ENCODE measurements around the gene CYP4B1.

Gene CYP4B1

DNA sequence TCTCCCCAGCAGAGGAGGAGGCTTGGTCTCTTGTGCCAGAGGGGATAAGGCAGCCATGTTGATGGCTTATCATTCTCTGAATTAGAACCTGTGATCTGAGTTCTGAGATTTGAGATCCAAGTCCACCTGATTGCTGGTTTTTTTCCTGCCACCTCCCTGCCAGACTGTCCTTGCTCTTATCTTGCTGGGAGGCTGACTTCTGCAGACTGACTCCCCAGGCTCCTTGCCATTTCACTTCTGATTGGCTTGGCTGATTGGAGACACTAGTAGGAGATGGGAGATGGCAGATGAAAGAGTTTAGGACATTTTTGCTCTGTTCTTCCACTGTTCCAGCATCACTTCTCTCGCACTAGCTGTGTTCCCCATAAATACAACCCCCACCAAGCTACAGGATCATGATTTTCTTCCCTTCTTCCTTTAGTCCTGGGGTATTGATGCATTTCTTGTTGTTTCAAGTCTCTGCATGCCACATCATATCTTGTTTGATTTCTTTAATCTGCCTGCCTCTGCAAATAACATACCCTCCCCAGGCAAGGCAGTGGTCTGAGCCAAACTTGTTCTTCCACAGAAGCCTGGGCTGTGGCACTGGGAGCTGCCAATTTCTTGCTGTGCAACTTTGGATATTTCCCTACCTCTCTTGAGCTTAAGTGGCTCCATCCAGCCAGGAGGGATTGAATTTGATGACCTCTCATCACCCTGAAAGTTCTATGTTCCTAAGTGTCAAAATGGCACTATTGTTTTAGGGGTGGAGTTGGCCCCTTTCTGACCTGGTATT is 963 bp upstream of the CYP4B1 start:
- no peak for DNase-seq (ENCODE audit: low spot score)

DNA sequence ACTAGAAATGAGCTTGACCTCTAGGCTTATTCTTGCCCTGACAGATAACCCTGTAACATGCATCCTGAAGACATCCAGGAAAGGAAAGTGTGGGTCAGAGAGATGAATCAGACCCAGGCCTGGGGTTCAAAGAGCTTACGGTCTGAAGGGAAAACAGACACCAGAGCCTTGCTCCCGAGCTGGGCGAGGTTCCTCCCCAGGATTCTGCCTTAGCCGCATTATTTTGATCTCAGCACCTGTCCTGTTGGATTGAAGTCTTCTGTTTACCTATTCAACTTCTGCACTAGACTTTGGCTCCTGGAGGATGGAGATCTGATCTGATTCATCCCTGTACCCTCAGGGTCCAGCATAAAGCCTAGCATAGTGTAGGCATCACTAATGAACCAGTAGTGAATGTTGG is 1.9 kb downstream of the CYP4B1 start:
- no peak for DNase-seq (ENCODE audit: low spot score)

DNA sequence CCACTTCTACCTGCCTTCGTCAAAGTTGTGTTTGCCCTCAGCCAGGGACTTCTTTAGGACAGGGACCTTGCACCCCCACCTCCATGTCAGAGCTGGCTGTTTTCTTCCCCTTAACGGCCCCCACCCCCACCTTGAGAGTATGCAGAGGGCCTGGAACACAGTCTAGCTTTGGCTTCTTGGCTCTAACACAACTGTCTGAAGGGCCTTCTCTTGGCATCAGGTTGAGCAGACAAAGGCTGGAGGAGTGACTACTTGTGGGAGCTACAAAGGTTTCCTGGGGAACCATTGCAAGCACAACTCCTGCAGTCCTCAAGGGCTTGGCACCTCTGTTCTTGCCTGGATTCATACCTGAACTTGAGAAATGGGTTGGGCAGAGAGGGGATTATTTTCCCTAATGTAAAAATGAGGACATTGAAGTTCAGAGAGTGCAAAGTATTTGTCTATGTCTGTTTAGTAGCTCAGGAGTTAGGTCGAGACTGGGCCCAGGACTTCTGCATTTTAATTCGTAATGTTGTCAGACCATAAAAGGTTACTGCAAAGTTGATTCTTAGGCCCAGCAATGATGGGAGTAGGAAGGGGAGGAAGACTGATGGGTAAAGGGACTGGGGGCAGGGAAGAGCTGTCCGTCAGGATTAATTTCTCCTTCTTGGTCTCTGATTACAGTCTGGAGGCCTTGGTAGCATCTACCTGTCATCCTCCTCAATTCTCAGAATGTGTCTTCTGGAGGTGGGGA is 2.6 kb downstream of the CYP4B1 start:
- no peak for DNase-seq (ENCODE audit: low spot score)

DNA sequence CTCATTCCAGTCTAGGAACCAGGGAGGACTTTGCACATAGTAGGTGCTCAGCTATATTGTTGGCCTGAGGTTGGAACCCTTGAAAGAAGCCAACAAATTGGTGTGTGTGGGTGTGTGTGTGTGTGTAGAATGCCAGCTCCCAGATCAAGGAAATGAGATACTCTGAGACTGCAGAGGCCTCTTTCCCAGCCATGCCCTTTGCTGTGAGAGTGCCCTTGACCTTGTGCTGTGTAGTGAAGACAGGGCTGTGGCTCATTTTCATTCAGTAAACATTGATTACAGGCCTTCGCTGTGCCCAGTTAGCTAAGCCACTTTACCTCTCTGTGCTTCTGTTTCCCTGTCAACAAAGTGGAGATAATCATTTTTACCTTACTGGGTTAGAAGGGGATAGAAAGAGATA is 3.2 kb downstream of the CYP4B1 start:
- no peak for DNase-seq (ENCODE audit: low spot score)

DNA sequence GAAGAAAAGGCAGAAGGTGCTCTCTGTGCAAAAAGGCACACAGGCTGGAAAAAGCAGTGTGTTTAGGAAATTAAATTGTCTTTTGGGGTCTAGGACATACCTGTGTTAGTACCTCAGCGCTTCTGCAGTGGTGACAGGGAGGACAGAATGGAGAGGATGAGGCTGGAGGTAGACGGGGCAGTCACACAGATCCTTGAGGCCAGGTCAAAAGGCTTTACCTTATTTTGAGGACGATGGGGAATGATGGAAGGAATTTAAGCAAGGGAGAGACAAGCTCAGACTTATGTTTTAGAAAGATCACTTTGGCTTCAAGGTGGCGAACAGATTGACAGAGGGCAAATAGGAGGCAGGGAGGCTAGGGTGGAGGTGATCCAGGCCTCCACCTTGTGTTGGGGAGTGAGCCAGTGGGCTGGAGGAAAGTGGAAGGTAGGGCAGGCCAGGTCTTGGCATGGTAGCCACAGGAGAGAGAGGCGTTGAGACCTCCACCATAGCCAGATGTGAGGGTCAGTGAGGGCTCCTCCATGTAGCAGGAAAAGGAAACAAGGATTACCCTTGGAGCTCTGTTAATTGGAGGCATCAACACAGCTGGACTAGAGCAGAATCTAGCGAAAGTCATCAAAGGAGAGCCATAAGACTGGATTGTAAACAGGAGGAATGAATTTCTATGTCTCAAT is 4.2 kb downstream of the CYP4B1 start:
- DNase-seq (ENCODE audit: low spot score) = no peak

DNA sequence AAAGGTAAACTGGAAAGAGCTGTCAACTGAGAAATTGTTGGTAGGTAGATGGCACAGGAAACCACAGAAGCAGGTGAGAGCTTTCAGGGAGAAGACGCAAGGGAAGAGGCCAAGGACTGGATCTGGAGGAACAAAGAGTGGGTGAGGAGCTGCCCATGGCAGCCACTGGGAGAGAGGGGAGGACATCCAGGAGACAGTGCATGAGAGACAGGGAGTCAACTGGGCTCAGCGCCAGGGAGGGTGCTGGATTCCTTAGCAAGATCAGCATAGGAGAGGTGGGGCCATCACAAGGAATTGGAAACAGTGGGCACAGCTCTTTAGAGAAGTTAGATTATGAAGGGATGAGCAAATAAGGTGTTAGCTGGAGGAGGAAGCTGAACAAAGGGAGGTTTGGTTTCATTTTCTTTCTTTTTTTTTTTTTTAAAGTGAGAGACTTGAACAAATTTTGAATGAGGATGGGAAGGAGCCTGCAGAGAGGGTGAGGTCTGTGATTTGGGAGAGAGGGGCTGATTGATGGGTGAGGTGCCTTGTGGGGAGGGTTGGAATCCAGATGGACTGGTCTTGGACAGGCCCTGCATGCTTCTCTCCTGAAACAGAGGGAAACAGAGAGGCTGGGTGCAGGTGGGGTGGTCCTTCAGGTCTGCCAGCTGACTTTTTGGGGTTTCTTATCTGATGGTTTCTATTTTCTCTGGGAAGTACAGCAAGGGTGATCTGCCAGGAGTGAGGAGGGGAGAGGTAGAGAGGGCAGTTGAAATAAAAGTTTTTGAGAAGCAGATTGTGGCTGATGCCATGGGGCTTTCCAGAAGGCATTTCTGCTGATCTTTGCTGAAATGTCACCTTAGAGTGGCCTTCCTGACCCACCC is 5.4 kb downstream of the CYP4B1 start:
- no peak for DNase-seq (ENCODE audit: low spot score)

DNA sequence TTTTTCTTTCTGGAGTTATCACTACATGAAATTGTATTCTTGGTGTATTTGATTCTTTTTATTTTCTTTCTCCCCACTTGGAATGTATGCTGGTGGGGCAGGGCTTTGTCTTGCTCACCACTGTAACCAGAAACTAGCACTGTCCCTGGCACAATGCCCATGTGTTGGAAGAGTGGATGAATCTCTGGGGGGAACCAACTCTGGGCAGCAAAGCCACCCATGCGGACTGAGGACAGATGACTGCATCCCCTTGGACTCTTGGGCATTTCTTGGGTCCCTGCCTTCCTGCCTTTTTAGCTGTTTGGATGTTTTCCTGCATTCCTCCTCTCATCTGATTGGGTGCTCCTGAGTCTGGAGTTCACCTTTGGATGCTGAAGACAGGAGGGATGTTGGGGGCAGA is 6.1 kb downstream of the CYP4B1 start:
- no peak for DNase-seq (ENCODE audit: low spot score)

DNA sequence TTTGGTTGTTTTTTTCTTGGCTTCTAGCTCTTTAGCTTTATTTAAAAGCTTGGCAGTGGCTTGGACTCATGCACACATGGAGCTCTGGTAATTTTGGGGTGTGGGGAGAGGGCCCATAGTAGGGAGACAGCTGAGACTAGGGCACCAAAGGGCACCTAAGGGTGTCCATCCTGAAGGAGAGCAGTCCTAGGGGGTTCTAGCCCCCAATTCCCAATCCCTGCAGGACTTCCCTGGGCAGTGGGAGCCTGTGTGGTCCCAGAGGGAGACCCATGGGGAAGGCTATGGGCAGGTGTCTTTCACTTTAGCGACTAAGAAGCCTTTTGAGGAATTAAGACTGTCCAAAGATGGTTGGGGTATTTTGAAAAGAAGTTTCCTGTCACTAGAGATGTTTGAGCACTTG is 6.9 kb downstream of the CYP4B1 start:
- no peak for DNase-seq (ENCODE audit: low spot score)

DNA sequence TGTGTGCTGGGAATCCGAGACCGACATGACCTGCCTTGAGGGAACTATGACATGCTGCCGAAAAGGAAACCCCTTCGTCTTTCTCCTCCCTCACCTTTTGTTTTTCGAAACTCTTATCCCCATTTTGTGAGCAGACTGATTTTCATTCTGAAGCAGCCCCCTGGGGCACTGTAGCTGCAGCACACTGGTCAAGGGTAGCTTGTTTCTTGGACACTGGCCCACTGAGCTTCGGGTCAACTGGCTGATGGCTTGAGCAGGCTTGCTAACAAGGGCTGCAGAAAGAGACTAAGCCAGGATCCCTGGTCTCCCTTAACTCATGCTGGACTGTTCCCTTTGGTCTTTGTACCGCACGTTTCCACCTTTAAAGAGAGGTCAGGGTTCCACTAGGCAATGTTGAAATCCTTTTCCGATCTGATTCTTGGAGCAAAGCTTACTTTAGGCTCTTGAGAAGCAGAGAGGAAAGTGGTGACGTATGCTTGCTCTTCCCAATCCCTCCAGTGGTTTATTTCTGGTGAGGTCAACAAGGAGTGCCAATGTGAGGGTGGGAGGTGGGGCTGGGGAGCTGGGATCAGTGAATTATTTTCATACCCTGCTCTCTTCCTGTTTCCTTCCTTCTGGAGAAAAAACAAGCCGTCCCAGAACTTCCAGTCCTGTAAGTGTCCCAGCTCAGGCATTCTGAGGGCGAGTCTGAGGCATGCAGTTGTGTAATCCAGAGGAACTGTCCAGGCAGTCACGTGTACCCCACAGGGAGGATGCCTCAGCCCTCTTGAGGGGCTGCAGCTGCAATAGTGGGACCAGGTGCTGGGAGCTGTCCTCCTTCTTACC is 7.6 kb downstream of the CYP4B1 start:
- no peak for DNase-seq (ENCODE audit: low spot score)

DNA sequence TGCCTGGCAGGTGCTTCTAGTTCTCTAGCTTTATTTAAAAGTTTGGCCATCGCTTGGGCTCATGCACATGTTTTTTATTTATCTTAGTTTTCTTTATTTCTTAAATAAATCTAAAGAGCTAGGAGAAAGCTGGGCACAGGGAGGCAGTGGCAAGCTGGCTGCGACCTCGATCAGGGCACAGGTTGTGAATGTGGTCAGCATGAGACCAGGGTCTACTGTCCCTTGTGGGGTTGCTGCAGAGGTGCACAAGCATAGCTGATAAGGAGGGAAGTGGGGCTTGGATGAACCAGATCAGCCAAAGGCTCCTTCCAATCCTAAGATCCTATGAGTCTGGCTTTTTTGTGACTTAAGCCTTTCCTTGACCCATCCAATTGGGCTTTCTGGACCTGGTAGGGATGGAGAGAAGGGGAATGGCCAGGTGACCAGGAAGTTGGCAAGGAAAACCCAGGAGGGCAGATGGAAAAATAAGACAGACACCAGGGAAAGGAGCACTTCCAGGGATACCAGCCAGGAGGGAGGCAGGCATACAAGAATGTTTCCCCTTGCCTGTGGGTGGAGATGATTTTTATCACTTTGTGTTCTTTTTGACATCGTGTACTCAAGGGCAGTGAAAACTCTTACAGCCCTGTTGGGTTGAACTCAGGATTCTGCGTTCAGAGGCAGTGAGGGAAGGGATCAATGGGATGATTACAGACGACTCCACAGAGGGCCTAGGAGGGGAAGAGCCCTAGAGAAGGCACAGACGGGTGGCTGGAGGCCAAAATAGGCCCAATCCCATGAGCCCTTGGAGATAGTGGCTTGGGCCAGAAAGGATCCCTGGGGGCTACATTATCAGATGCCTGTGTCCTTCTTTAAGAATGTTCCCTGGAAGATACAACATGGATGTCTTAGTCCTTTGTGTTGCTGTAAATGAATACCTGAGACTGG is 8.5 kb downstream of the CYP4B1 start:
- DNase-seq (ENCODE audit: low spot score) = no peak

DNA sequence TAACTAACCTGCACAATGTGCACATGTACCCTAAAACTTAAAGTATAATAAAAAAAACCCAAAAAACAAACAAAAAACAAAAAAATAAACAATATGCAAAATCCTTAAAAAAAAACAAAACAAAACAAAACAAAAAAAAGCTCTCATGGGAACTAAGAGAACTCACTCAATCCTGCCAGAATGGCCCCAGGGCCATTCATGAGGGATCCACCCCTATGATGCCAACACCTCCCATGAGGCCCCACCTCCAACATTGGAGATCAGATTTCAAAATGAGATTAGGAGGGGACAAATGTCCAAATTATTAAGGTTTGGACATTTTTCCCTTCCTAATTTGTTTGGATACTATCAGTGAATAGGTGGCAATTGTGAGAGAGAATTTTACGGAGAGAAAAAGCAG is 10.2 kb downstream of the CYP4B1 start:
- DNase-seq (ENCODE audit: low spot score) = no peak

DNA sequence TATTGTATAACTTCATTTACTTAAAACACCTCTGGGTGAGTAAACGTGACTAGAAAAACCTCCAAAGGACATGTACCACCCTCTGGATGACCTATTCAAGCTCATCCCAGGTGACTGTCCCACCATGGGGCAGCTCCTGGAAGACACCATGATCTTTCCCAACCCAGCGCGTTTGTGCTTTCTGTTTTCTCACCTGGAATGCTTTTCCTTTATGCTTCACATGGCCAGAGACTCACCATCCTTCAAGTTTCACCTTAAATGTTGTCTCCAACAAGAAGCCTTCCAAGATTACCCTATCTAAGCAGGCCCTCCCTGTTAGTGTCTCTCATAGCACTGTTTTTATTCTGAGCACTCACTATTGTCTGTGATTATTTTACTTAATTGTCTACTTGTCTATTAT is 11.1 kb downstream of the CYP4B1 start:
- no peak for DNase-seq (ENCODE audit: low spot score)

DNA sequence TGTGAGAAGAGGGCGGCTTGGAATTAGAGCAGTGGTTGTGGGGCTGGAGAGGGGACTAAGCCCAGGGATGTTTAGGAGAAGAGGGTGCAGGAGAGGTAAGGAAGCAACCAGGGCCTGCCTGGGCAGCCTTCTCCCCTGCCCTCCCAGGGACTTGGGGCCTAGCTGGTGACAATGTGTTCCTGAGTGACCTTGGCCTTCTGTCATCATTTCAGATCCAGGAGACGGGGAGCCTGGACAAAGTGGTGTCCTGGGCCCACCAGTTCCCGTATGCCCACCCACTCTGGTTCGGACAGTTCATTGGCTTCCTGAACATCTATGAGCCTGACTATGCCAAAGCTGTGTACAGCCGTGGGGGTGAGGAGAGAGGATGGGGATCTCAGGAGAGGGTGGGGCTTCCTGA is 11.8 kb downstream of the CYP4B1 start:
- no peak for DNase-seq (ENCODE audit: low spot score)

DNA sequence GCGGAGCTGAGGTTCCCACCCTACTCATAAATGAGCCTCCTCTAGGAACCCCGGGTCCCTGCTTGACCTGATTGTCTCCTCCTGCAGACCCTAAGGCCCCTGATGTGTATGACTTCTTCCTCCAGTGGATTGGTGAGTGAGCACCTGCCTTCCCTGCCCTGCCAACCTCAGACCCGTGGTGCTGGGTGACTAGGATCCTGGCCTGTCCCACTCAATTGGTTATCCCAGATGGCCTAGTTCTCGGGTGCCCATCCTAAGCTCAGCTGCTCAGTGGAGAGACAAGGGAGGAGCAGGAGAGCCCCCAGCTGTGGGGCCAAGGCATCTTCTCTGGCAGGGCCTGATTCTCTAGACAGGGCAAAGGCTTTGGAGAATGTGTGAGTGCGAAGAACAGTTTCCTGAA is 12.2 kb downstream of the CYP4B1 start:
- no peak for DNase-seq (ENCODE audit: low spot score)

DNA sequence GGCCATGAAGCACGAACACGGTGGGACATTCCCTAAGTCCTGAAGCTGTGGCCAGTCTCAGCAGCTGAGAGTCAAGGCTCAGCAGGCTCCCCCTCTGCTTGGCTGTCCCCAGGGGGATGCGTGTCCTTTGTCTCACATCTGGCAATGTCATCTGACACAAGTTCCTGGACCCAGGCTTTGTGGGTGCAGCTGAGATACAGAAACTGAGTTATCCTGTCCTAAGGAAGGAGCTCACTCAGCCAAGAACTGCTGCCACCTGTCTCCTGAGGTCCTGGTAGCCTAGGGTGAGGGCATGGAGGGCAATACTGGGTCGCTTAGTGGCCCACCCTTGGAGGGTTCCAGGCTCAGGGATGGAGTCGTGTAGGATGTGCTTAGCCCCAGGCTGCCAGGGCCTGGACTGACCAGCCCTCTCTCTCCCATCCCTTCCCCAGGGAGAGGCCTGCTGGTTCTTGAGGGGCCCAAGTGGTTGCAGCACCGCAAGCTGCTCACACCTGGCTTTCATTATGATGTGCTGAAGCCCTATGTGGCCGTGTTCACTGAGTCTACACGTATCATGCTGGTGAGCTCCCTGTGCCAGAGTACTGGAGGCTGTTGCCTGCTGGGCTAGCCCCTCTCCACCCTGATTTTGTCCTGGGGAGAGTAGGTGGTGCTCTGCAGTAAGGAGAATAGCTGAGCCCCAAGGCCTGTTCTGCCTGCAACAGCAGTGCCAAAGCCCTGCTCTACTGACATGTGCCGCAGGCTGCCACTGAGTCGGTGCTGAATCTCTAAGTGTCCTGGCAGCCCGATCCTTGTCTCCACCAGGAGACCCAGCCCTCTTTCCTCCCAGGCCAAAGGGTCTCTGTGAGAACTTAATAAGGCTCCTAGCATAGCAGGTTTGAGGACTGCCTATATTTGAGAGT is 13.5 kb downstream of the CYP4B1 start:
- DNase-seq (ENCODE audit: low spot score) = no peak

DNA sequence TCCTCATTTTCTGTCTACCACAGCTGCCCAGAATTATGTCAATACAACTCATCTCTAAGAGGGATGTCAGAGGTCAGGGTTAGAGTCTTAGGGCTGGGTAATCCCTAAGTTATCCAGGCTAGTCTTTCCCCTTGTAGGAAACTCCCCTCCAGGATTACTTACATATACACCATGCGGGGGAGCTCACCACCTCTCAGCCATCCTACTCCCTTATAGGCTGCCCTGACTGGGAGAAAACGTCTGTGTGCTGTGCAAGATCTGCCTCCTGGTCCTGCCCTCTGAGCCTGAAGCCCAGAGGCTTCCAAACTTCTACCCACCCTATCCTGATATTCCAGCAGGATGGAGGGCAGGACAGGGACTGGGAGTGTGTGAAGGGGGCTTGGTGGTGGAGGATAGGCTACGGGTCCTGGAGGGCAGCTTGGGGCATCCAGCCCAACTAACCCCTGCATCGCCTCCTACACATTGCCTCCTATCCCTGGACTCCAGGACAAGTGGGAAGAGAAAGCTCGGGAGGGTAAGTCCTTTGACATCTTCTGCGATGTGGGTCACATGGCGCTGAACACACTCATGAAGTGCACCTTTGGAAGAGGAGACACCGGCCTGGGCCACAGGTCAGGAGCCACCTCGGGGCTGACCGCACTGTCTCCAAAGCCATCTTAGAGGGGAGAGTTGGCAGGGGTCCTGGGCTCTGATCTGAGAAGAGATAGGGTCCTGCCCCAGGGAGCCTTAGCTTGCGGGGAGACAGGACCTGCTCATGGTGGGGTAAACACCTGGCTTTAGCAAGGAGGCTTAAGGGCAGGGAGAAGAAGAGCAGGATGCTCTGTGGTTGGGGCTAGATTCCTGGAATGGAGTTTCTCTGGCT is 14.4 kb downstream of the CYP4B1 start:
- no peak for DNase-seq (ENCODE audit: low spot score)

DNA sequence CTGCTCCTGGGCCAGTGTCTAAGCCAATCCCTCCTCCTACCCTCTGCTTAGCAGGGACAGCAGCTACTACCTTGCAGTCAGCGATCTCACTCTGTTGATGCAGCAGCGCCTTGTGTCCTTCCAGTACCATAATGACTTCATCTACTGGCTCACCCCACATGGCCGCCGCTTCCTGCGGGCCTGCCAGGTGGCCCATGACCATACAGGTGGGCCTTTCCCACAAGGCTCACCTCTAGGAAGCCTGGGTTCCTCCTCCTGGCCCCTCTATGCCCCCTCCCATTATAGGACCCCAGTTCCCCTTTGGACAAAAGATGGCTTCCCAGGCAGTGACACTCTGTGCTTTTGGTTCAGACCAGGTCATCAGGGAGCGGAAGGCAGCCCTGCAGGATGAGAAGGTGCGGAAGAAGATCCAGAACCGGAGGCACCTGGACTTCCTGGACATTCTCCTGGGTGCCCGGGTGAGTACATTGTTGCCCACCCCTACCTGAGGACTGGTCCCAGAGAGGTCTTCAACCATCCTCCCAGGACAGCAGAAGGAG is 15.1 kb downstream of the CYP4B1 start:
- no peak for DNase-seq (ENCODE audit: low spot score)

DNA sequence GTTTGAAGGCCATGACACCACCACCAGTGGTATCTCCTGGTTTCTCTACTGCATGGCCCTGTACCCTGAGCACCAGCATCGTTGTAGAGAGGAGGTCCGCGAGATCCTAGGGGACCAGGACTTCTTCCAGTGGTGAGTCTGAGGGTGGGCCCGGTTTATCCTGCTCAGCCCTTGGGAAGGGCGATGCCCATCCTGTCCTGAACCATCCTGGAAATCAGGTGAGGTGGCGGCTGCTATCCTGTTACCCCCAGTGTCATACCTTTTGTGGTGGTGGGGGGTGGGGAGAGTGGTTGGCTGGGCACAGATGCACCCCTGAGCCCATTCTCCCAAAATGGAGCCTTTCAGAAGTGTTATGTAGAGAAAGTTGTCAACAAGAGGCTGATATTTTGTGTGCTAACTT is 16.3 kb downstream of the CYP4B1 start:
- no peak for DNase-seq (ENCODE audit: low spot score)

Measured in hematopoietic multipotent progenitor cell treated with erythropoietin and hydrocortisone succinate and interleukin-3 and kit ligand, for 17 days (in vitro differentiated cells).